GM21825 (cell line): ENCODE results near the gene MAVS.
"Not testable (repeated sequence)": the region's sequence is repeated elsewhere in the genome, so short reads cannot be mapped to it uniquely, and the experiment has no call there.

Experiments
- ATAC-seq: cut with Tn5 transposase; IDR thresholded peaks from one replicate; pipeline ENCODE4 v1.9.1; 2021; ENCODE audit warnings: mild to moderate bottlenecking, moderate library complexity; ENCODE audit not compliant: unreplicated experiment

The MAVS gene

DNA sequence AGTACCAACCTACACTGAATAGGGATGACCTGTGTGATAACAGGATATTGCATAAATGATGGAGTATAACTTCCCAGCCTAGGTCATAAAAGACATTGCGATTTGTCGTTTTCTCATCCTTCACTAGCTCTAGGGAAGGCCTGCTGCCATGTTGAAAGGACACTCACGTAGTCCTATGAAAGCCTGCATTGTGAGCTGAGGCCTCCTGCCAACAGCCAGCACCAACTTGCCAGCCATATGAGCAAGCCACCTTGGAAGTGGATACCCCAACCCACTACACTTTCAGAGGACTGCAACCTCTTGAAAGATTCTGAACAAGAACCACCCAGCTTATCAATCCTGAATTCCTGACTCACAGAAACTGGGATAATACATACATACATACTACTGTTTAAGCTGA, 39.1 kb downstream of the MAVS start:
- ATAC-seq, result no peak

DNA sequence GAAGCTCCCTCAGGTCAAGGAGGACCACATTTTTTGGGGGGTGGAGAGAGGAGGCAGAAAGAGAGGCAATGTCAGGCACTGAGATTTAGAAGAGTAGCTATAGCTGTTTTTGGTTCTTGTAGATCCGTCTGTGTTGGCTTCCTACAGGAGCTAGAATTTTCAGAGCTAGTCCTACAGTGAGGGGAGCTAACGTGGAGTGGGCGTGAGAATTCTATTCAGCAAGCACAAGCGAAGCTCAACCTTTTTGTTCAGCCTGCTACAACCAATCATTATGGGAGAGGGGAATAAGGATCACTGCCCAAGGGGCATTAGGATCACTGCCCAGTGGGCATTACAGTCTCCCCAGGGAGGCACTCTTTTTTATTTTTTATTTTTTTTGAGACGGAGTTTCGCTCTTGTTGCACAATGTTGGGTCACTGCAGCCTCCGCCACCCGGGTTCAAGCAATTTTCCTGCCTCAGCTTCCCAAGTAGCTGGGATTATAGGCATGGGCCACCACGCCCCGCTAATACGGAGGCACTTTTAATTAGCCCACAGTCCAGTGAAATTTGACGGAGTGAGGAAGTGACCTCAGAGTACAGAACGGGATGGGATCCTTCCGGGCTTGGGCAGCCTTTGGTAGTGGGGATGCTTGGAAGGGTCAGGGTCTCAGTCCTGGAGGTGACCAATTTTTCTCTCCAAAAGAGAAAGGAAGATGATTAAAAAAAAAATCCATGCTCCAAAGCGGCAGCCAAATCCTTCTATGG, 41.4 kb downstream of the MAVS start:
- ATAC-seq, result no peak

DNA sequence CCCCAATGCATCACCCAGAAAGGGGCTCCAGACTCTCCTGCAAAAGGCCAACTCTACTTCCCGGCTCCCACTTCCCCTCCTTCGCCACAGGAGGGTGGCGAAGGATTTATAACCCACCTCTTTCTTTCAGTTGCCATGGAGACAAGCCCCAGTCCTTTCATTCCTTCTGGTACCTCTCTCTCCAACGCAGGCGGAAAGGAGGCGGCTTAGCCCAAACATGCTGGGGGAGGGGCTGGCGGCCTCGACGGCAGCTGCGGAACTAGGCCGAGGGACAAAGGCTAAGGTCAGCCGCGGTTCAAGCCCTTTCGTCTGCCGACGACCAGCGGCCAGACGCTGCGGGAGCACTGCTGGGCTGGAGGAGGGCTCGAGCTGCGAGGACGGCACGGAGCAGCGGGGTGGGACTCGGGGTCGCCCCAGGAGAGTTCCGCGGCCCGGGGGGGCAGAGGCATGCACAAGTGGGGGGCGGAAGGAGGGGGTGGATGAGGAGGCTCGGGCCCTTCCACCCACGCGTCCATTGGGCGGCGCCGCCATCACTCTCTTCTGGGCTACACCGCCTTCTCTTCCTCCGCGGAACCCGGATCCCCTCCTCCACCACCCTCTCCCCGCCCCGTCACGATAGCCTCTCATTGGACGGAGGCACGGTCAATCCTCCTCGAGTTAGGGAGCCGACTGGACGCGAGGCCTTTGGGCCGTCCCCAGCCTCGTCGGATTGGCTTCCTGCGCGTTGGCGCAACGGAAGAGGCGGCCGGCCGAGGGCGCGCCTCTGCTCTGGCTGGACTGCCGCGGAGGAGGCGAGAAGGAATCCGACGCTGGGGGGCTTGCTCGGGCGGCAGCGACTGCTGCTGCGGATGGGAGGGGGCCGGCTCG, 42.2 kb downstream of the MAVS start, which contains the start of gene PANK2:
Gene PANK2, plus strand, starts transcription at position 766 of the 867 bp plus-strand sequence.
- peak; percentile 90 for ATAC-seq

DNA sequence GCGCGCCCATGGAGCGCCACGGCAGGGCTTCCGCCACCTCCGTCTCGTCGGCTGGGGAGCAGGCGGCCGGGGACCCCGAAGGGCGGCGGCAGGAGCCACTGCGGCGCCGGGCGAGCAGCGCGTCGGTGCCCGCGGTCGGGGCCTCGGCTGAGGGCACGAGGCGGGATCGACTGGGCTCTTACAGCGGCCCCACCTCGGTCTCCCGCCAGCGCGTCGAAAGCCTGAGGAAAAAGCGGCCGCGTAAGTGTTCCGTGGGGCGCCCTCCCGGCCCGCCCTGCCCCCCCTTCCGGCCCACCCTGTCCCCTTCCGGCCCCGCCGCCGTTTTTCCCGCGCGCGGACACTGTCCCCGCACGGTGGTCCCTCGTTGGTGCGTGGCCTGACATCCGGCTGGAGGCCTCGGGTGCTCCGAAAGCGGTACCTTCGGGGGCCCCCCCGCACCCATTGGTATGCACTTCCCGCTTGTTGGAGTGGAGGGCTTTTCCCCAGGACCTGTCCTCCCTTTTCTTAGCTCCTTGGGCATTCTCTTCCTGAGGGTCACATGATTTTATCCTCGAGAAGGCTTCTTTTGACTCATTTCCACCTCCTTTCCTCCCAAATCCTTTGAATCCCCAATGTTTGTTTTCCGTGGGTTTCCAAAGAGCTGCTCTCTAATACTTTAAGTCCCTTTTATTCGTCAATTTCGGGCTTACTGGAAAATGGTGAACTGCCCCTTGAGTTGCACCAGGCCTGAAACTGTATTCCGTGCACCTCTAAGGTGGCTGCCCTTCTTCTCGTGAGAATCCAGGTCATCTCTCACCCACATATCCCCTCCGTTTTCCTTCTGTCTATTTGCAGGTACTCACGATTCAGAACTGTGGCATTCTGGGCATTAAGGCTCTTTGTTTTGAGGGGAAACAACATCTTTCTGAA, 43.1 kb downstream of the MAVS start:
- peak; percentile 28 for ATAC-seq

DNA sequence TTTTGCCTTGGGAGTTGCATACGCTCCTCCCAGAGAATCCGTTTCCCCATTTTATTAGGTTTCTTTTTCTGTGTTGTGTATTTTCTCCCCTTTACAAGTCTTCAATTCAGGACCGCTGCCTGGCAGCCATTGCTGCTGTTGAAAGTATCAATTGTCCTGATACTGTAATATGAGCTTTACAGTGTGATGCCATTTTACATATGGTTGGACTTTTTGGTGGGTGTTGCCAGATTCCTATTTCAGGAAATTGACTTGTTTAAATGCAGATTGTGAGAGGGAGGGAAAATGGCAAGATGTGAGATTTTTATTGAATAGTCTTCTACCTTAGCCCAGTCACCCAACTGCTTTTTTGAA, 43.7 kb downstream of the MAVS start:
- ATAC-seq, result no peak

DNA sequence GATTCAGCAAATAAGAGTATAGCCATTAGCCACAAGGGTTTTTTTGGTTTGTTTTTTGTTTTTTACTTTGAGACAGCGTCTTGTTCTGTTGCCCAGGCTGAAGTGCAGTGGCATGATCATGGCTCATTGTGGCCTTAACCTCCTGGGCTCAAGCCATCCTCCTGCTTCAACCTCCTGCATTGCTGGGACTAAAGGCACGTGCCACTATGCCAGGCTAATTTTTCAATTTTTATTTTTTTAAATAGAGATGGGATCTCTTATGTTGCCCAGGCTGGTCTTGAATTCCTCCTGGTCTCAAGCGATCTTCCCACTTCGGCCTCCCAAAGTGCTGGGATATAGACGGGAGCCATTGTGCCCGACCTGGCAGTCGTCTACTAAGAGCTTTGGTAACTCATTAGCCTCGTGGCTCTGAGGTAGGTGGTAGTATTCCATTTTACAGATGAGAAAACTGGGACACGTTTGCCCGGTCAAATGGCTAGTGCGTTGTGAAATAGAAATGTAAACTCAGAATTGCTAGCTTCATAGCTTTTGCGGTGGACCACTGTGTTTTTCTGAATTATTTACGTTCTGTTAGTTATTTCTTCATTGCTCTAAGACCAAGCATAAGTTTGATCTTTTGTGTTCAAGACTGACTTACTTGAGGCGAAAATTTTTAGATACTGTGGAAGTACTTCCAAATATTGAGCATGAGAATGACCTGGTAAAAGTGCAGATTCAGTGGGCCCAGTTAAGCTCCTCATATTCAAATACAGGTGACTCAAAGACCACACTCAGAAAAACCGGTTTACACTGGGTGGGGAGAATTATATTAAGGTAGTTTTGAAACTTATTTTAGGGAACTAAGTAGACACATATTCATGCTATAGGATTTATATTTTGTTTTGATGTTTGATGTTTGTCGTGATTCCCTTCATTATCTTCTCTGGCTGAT, 44.6 kb downstream of the MAVS start:
- no peak for ATAC-seq

DNA sequence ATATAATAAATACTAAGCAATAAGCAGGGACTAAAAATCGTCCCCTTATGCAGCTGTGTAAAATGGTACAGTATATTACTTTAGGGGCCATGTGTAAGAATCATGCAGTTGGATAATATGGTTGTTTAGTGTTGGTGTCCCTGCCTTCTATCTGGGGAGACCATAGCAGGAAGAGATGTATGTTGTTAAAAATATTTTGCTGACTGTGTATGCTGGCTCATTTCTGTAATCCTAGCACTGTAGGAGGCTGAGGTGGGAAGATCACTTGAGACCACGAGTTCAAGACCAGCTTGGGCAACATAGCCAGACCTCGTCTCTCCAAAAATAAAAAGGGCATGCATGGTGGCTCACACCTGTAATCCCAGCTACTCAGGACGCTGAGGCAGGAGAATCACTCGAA, 48.2 kb downstream of the MAVS start:
- ATAC-seq, result no peak

DNA sequence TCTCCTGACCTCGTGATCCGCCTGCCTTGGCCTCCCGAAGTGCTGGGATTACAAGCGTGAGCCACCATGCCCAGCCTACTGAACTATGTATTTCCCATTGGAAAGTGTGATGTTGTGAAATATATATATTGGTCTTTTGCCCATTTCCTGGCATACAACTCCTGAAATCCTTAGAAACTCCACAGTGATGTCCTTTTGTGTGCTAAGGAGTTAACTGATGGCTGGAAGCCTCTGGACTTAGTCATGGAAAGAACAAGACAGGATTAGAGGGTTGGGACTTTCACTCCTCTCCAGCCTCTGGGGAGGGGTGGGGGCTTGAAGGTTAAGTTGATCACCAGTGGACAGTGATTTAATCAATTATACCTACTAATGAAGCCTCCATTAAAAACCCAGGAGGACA, 49.7 kb downstream of the MAVS start:
- no peak for ATAC-seq

DNA sequence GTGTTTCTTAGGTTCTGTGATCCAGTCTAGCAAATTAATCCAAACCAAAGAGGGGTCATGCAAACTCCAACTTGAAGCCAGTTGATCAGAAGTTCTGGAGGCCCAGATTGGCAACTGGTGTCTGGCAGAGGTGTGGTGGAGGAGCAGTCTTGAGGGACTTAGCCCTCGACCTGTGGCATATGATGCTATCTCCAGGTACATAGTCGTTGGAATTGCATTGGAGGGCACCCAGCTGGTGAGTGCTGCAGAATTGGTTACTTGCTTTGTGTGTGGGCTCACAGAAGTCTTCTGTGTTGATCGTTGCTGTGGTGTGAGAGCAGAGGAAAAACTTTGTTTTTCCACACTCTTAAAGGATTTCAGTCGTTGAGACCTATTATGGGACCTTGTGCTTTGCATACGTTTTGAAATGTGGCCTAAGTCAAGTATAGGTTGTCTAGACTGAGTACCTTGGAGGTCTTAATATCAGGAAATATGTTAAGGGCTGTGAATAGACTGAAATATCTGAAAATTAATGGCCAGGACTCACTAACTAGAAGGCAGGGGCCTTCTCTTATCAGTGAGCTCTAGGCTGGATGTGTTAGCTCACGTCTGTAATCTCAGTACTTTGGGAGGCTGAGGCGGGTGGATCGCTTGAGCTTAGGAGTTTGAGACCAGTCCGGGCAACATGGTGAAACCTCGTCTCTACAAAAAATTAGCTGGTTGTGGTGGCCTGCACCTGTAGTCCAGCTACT, 50.4 kb downstream of the MAVS start:
- no peak for ATAC-seq

DNA sequence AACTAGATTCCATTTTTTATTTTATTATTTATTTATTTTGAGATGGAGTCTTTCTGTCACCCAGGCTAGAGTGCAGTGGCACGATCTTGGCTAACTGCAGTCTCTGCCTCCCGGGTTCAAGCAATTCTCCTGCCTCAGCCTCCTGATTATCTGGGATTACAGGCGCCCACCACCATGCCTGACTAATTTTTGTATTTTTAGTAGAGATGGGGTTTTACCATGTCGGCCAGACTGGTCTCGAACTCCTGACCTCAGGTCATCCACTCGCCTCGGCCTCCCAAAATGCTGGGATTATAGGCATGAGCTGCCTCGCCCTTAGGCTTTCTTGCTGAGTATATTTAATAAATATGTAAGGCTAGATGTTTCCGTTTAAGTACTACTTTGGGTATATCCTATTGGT, 51.5 kb downstream of the MAVS start:
- not testable (repeated sequence) for ATAC-seq

DNA sequence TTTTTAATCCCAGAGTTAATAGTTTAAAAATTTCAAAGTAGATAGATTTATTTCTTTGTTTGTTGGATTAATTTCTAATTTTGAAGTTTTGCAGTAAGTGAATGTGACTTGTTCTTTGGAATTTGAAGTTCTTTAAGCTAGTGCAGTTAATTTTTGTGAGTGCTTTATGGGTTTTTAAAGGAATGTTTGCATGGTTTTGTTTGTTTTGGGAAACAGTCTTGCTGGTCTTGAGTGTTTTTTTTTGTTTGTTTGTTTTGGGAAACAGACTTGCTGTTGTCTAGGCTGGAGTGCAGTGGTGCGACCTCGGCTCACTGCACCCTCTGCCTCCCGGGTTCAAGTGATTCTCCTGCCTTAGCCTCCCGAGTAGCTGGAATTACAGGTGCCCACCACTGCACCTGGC, 52.0 kb downstream of the MAVS start:
- no peak for ATAC-seq

DNA sequence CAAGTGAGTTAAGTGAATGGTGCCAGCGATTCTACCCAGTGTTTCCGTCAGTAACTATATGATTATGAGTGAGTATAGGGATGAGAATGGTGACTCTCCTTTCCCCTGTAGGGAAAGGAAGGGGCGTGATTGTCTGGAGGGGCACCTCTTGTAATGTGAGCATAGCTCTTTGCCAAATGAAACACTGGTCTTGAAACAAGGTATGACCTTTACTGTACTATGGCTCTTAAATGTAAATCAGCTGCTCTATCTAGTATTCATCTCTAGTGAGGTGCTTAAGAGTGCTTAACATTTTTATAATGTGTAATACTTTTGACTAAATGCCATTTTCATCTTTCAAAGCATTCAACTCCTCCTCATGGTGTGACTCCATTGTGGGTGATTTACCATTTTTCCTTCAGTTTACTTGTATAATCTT, 53.6 kb downstream of the MAVS start:
- ATAC-seq, result no peak

DNA sequence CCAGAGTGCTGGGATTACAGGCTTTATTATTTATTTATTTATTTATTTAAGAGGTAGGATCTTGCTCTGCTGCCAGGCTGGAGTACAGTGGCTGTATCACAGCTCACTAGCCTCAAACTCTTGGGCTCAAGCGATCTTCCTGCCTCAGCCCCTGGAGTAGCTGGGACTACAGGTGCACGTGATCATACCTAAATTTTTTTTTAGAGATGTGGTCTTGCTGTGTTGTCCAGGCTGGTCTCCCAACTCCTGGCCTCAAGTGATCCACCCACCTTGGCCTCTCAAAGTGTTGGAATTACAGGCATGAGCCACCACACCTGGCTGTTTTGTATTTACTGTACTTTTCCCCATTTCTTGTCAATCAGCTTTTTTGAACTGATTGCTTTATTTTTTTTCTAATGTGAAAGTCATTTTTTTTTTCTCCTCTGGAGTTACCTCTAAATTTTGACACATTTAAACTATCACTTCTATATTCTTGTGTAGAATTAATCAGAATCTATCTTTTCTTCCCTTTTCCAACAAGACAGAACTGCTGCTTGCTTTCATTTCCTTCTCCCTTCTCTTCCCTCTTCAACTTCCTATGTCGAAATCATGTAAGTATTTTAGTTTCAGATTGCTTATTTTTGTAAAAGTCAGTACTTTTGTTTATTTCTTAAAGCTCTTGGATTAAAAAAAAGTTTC, 54.5 kb downstream of the MAVS start:
- ATAC-seq, result no peak

DNA sequence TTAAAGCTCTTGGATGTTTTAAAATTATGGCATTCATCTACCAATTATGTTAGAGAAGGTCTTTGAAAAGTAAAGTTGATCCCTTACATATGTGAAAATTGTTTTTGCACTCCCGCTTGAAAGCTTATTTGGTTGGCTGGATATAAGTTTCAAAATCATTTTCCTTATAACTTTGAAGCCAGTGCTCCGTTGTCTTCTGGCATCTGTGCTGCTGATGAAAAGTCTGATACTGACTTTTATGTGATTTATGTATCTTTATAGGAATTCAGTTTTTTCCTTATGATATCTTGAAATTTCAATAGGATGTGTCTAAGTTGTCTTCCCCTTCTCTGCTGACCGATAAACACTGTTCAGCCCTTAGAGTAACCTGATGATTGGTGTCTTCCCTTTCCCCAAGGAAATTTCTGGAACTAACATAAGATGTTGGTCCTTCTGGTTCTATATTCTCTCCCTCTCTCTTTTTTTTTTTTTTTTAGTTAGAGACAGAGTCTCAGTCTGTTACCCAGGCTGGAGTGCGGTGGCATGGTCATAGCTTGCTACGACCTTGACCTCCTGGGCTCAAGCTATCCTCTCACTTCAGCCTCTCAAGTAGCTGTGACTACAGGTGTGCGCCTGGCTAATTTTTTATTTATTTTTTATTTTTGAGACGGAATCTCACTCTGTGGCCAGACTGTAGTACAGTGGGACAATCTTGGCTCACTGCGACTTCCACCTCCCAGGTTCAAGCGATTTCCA, 55.2 kb downstream of the MAVS start:
- no peak for ATAC-seq

DNA sequence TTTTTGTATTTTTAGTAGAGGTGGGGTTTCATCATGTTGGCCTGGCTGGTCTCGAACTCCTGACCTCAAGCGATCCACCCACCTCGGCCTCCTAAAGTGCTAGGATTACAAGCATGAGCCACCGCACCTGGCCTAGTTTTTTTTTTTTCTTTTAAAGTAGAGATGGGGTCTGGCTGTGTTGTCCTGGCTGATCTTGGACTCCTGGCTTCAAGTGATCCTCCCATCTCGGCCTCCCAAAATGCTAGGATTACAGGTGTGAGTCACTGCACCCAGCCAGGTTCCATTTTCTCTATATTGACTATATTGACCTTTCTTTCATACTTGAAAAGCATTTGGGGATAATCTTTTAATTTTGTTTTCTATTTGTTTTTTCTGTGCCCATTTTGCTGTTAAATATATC, 55.8 kb downstream of the MAVS start:
- no peak for ATAC-seq

DNA sequence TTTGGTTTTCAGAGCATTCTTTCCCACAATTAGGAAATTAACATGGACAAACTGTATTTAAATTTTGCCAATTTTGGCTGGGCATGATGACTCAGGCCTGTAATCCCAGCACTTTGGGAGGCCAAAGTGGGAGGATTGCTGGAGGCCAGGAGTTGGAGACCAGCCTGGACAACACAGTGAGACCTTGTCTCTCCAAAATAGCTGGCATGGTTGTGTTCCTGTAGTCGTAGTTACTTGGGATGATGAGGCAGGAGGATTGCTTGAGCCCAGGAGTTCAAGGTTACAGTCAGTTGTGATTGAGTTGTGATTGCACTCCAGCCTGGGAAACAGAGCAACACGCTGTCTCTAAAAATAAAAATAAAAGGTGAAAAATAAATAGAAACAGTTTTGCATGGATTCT, 57.6 kb downstream of the MAVS start:
- no peak for ATAC-seq

DNA sequence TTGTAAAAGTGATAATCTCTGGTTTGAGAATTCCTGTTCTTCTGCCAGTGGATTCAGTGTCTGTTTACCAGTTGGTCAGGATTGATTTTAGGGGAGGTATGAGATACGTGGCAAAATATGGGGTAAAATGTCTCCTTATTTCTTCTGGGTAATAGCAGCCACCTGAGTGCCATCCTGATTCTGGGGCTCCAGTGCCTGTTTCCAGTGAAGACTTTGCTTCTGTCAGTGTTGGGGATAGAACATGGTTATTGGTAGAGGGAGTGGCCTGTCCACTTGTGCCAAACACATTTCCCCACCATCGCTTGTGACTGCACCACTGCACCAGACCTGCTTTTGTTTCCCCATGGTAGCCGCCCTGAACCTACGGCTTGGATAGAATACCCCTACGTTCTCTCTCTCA, 58.2 kb downstream of the MAVS start:
- no peak for ATAC-seq
